ENCODE results near the gene RAB20.
"Not testable (repeated sequence)": the region's sequence is repeated elsewhere in the genome, so short reads cannot be mapped to it uniquely, and the experiment has no call there.

The RAB20 gene

GRCh38 chr13:110575322-110576069 lies 14.0 kb upstream of the RAB20 start:
- DNase-seq, result peak; percentile 24

DNA sequence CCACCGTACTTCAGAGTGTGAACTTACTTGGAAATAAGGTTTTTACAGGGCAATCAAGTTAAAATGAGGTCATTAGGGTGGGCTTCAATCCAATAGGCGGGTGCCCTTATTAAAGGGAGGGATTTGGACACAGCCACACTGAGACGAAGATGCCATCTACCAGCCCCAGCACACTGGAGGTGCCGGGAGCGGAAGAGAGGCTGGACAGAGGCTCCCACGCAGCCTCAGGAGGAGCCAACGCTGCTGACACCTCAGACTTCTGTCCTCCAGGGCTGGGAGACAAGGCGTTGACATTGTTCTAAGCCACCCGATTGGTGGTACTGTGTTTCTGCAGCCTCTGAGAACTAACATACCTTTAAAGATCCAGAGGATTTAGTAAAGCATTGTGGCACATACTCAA lies 12.6 kb upstream of the RAB20 start:
- no peak for DNase-seq

GRCh38 chr13:110572778-110573118 lies 11.2 kb upstream of the RAB20 start:
- no peak for DNase-seq

GRCh38 chr13:110571896-110572777 lies 10.6 kb upstream of the RAB20 start:
- DNase-seq, result no peak

GRCh38 chr13:110570886-110571285 lies 9.4 kb upstream of the RAB20 start:
- DNase-seq, result no peak

DNA sequence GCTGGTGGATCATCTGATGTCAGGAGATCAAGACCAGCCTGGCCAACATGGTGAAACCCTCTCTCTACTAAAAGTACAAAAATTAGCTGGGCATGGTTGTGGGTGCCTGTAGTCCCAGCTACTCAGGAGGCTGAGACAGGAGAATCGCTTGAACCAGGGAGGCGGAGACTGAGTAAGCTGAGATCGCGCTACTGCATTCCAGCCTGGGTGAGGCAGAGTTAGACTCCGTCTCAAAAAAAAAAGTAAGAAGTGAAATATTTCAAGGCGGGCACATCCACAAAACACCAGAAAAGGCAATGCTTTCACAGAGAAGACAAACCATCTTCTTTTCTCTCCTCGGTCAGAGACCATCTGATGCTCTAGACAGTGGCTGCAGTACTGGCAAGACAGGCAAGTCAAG lies 8.4 kb upstream of the RAB20 start:
- DNase-seq, result not testable (repeated sequence)

DNA sequence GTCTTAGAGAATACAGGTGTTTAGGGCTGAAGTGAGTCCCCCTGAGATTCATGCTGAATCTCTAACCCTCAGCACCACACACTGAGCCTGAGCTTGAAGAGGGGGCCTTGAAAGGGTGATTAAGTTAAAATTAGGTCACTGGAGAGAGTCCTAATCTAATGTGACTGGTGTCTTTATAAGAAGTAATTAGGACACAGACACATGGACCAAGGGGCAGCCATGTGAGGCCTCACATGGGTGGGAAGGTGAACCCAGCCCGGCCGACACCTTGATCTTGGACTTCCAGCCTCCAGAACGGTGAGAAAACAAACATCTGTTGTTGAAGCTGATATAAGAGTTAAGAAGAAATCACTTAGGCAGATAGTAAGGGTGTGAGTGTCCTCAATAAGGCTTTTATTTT lies 7.1 kb upstream of the RAB20 start:
- DNase-seq, result no peak

GRCh38 chr13:110566171-110566570 lies 4.6 kb upstream of the RAB20 start:
- no peak for DNase-seq

- no peak for DNase-seq
Observed at GRCh38 chr13:110565296-110565695, 3.8 kb upstream of the RAB20 start.

DNA sequence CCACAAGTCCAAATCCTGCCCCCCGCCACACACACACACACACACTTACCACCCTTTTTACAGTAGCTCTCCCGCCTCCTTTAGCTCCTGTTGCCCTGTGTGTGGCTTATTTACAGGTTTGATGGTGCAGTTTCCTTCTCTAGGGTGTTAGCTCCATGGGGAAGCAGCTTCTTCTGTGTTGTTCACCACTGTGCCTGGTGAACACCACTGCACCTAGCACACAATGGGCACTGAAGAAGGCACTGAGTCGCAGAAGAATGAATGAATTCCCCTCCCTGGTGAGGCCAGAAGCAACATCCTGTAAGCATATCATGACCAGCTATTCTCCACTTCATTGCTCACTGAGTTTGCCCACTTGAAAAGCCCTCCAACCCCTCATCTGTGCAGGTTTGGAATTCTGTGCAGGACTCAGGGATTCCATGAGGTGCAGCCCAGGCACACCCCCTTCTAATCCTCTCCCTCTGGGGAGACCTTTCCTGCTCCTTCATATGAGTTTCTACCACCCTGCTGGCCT lies 3.0 kb upstream of the RAB20 start:
- no peak for DNase-seq

DNA sequence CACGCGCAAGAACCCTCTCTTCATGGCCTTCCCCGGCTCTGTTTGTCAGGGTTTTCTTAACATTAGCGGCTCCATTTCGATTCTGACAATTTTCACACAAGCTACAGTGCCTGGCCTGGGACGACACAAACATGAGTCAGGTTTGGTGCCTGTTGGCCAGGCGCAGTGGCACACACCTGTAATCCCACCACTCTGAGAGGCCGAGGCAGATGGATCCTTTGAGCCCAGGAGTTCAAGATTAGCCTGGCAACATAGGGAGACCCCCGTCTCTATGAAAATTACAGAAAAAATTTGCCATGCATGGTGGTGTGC lies 1.9 kb upstream of the RAB20 start:
- DNase-seq, result no peak

DNA sequence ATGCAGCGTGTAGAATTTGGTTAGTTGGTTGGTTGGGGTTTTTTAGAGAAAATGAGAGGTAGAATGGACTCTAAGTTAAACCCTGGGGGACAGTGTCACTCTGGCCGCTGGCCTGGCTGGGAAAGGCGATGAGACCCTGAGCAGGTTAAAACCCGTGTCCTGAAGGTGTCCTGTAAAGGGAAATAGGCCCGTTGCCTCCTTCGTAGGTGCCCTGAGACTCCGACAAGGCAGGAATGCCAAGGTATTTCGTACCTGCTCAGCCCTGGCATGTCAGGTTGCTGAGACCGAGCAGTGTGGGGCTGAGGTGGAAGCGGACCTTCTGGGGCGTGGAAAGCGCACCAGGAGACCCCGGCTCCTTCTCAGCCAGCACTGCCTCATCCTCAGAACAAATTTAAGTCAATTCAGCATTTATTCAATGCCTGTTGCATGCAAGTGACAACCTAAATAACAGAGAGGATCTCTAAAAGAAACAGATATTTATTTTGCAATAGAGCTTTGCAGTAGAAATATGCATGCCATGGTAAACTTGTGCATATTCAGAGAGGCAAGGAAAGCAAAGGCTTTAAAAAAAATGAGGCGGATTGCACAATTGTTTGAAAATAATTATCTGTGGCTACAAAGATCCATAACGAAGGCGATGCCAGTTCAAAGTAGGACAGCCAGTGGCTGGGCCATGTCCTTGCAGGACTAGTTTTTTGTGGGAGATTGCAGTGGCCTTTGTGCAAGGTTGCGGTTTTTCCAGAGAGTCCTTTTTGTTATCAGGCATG lies 1.4 kb upstream of the RAB20 start:
- no peak for DNase-seq

DNA sequence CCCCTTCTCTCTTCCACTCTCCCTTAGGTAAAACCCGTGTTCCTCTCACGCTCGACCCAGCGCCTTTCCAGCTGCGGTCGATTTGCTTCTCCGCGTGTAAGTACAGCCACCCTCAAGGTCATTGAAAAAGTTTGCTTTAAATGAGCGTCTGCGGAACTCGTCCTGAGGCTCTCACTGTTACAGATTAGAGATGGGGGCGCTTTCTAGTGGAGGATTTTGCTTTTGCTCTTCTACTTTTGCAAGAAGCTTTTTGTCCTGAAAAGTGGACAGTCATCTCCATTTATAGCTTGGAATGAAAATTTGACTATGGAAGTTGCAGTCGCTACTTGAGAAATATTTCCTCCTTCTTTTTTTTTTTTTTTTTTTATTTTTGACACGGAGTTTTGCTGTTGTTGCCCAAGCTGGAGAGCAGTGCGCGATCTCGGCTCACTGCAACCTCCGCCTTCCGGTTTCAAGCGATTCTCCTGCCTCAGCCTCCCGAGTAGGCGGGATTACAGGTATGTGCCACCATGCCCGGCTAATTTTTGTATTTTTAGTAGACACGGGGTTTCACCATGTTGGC lies 595 bp upstream of the RAB20 start:
- peak; percentile 26 for DNase-seq

DNA sequence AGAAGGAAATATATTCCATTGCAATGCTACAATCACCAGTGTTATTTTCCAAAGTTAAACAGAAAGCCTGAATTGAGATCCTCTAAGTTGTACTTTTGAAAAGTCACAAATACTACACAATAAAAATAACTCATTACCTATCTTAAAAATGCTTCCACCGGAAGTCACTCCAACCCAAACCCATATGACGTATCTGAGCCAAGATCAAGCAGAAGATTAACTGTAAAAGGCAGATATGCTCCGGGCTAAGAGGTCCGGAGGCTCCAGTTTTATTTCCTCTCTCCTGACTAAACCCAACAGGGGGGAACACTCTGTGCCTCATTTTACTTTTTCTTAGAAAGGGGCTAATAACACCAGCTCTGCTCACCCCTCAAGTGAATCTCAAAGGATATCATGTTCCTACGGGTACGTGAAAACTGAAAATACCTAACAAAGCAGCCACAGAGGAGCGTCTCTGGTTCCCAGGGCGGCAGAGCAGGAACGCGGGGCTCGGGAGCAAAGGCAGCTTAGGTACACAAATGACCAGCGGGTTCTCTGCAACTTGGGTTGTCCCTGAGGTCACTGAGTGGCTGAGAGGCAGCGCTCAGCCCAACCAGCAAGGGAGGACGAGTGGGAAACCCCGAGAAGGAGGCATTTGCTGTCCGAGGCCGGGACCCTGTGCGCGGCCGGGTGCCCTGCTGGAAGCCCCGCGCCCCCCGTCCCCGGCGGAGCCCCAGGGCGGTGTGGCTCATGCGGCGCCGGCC lies 750 bp downstream of the RAB20 start:
- DNase-seq, result peak; percentile 22

- no peak for DNase-seq
Observed at GRCh38 chr13:110559986-110560385, 1.5 kb downstream of the RAB20 start.

DNA sequence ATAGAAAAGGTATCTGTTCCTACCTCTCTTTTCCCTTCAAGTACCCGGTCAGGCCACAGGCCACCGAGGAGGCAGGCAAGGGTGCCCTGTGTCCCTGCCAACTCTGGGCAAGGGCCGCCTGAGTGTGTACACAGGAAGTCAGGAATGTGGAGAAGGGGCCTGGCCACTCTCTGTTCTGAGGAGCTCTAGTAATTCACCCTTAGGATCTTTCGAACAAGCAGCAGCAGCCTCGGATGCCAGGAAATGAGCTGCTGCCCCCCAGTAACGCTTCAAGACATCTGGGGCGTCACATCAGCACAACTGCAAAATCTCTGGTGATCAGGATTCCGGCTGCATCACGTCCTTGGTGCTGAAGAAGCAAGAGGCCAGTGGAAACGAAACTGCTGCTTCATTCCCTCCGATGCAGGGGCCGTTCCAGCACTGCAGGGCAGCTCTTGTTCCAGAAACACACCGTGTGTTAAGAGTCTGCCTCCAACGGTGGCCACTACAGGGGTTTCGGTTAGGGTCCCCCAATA lies 2.0 kb downstream of the RAB20 start:
- no peak for DNase-seq

GRCh38 chr13:110557610-110558305 lies 3.8 kb downstream of the RAB20 start:
- DNase-seq, result no peak

DNA sequence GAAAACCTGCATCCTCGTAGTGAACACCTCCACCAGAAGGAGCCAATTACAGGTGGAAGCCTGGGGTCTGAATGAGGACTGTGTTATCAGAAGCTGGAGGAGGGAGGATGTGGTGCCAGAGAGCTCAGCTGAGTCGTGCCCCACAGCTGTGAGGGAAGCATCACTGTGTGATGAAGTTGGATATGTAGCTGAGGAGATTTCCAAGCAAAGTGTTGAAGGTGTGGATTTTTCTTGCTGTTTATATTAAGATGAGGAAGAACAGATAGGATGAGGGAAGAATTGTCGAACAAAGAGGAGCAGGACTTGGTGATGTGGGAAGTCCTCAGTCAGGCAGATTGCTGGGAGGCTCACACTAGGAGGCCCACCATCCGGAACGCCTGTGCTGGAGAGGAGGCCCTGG lies 4.4 kb downstream of the RAB20 start:
- DNase-seq, result no peak

DNA sequence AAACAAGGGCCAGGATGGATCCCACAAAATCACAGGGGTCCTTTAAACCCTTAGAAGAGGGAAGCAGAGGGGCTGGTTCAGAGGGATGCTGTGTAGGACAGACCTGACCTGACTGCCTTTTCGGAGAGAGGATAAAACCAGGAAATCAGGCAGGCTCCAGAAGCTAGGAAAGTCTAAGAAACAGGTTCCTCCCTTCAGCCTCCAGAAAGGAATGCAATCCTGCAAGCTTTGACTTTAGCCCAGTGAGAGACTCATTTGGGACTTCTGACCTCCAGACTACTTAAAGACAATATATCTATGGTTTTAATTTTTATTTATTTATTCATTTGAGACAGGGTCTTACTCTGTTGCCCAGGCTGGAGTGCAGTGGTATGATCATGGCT lies 5.3 kb downstream of the RAB20 start:
- no peak for DNase-seq

- DNase-seq, result no peak
Observed at GRCh38 chr13:110555601-110556223, 5.8 kb downstream of the RAB20 start.

DNA sequence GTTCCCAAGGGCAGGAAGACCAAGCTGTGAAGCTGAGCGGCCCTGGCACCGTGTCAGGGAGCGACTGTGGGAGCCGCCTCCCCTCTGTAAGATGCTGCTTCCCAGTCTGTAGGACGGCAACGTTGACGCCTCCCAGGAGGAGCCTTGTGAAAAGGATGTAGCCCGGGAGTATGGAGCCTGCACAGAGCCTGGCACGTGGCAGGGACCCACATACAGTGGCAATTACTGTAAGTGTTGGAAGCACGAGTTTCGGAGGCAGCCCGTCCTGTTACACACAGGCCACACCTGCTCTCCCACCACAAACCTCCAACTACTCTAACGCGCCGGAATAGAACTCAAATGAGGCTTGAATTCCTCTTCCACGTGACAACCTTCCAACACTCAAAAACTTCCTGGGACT lies 6.6 kb downstream of the RAB20 start:
- DNase-seq, result no peak
